Right lobe of liver (tissue), 4 donors: Measurements from ENCODE around the gene MYH10.

ENCODE experiments used
- POLR2A ChIP-seq: fragments of 450-650 bp; IDR thresholded peaks from one replicate; pipeline ENCODE4 v1.6.1; 2017; ENCODE audit warnings: antibody characterized with exemption, mild to moderate bottlenecking
- TF ChIP-seq, protein P1 (sequence below), 4 donors: fragments of 200-600 bp in 3 of 4; fragments of 450-650 bp in 1 of 4; IDR thresholded peaks; one replicate each; pipeline versions ENCODE4 v1.5.1 to v1.8.0; 2016 to 2022; ENCODE audit warnings: antibody characterized with exemption in 4 of 4, mild to moderate bottlenecking in 2 of 4
- donor health status: DM: no; HTN: no; CAD: no.
- donor health status: DM: no; HTN: no; CAD: no.
- donor health status: DM: no; HTN: yes; CAD: no.

DNA sequence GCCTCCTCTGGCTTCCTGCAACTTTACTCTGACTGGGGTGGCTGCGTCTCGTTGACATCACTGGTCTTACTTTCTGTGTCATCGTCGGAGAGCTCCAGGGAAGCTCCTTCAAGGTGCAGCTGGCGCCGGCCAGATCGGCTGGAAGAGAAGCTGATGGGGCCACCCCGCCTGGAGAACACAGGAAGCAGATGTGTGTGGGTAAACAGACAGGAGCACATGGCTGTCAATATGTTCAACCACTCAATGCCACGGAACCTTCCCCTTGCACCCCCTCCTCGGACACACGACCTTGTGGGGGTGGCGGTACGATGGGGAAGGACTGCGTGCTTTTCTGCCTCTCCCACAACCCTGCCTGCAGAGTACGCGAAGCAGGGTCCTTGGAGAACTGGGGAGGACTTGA lies 154.7 kb downstream of the MYH10 start:
- TF ChIP-seq, protein P1, sequence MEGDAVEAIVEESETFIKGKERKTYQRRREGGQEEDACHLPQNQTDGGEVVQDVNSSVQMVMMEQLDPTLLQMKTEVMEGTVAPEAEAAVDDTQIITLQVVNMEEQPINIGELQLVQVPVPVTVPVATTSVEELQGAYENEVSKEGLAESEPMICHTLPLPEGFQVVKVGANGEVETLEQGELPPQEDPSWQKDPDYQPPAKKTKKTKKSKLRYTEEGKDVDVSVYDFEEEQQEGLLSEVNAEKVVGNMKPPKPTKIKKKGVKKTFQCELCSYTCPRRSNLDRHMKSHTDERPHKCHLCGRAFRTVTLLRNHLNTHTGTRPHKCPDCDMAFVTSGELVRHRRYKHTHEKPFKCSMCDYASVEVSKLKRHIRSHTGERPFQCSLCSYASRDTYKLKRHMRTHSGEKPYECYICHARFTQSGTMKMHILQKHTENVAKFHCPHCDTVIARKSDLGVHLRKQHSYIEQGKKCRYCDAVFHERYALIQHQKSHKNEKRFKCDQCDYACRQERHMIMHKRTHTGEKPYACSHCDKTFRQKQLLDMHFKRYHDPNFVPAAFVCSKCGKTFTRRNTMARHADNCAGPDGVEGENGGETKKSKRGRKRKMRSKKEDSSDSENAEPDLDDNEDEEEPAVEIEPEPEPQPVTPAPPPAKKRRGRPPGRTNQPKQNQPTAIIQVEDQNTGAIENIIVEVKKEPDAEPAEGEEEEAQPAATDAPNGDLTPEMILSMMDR (IDR thresholded peaks at IDR 0.05): no peak
- no peak for TF ChIP-seq POLR2A
